Esophagus mucosa (tissue), 1 donor: ENCODE data around the gene GPR68. TPM values are rescaled to one million over a fixed set of nuclear protein-coding genes. Genes with fewer than 3 reads are reported as not detected.
"Not testable (repeated sequence)": the region's sequence is repeated elsewhere in the genome, so short reads cannot be mapped to it uniquely, and the experiment has no call there.

ENCODE experiments used
- ATAC-seq: fragments of 200-7000 bp; cut with Tn5 transposase; one replicate; pipeline ENCODE4 v1.9.1; 2020
- total RNA-seq: library from RNA; stranded (reverse); gene quantifications from one replicate; pipeline ENCODE4 v1.2.4, GENCODE V29; 2023
- donor health status: DM: yes; HTN: yes; CAD: no.

The GPR68 gene
- total RNA-seq, 1 donor from 2014 or later = 11.6 TPM

DNA sequence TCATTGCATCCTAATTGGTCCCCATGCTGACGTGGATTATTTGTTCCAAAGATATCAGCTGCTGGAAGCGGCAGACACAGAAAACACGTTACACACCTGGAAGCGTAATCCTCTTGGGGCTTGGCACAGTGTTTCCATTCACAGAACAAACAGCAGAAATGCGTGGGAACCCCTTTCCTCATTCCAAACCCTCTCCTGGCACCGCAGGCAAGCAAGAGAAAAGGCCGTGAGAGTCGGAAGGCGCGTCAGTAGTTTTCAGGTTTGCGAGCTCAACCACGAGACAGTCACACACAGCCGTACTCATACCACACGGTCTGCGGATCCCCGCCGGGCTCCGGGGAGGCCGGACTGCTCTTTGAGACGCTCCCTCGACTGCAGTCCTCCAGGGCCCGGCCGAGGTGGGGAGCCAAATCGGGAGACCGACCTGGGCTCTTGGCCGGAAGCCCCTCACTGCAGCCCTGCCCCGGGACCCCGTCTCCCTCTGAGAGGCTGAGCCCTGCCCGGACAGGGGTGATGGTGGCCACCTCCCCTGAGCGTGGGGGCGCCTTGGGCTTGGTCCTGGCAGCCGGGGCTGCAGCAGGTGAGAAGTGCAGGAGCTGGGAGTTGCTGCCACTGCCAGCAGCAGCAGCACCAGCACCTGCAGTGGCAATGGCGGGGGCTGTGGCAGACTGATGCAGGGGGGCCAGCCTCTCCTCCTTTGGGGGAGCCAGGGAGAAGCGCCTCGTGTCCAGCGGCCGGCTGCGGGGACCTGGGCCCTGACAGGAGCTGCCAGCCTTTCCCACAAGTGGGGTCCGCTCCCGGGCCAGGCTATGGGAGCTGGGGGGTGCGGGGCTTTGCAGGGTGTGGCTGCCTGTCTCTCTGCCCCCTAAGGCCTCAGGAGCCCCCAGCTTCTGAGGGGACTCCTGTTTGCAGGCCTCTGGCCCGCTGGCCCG lies 28.1 kb upstream of the GPR68 start:
- peak; percentile 30 for ATAC-seq

- no peak for ATAC-seq
Observed at GRCh38 chr14:91271639-91272038, 27.1 kb upstream of the GPR68 start.

DNA sequence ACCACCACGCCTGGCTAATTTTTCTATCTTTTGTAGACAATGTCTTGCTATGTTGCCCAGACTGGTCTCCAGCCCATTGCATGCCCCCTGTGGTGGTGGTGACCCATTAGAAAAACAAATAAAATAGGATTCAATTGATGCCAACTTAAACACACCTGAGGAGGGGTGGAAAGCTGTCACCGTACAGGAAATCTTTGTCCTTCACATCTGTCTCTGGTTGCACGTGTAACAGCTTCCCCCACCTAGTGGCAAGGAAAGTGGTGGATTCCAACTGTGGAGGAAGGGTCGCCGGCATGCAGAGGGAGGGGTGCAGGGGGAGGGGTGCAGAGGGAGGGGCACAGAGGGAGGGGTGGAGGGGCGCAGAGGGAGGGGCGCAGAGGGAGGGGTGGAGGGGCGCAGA lies 26.1 kb upstream of the GPR68 start:
- ATAC-seq = no peak

GRCh38 chr14:91270188-91270587 lies 25.7 kb upstream of the GPR68 start:
- no peak for ATAC-seq

DNA sequence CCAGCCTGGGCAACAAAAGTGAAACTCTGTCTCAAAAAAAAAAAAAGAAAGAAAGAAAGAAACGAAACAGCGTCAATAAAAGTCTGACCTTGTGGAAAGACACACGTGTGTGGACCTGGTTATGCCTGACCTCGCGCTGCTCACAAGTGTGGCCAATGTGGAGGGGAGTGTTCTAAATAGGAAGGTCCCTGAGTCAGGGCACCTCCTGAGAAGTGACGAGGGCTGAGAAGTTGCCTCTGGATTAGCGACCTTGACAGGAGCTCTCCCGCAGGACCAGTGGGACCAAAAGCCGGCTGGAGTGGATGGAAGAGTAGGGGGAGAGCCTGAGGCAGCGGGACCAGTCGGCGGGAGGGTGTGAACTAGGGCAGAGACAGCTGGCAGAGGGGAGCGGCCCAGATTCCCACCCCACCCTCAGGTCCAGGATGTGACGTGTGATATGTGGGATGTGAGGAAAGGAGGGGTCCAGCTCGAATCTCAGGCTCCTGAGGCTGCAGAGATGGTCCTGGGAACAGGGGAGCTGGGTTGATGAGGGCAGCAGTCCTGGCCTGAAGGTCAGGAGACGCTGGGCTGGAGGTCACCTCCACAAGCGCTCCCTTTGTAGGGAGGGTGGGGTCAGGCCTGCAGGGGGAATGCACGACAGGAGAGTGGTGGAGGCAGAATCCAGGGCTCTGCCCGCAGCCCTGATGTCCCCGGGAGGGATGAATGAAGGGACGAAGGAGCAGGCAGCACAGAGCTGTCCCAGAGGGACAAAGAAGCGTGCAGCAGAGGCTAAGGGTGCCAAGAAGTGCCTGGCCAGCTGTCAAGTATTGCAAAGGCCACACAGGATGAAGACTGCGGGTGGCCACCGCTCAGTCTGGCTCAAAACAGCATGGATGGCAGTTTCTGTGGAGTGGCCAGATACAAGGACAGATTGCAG lies 24.8 kb upstream of the GPR68 start:
- no peak for ATAC-seq

DNA sequence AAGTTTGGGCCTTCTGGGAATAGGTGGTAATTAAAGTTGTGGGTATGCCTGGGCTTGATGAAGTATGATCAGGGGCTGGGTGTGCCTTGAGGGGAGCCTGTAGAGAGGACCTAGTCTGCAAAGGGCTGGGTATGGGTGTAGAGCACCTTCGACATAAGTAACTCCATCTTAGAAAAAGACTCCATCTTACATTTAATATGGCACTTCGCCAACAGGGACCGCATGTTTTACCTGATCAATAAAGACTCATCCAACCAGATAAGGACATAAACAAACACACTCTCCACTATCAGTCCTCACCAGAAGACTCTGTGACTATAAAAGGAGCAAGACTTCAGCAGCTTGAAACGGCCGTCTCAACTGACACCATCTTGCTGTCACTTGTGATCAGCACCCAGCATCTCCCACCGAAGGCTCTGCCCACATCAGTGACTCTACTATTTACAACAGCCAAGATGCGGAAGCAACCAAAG lies 23.5 kb upstream of the GPR68 start:
- no peak for ATAC-seq

DNA sequence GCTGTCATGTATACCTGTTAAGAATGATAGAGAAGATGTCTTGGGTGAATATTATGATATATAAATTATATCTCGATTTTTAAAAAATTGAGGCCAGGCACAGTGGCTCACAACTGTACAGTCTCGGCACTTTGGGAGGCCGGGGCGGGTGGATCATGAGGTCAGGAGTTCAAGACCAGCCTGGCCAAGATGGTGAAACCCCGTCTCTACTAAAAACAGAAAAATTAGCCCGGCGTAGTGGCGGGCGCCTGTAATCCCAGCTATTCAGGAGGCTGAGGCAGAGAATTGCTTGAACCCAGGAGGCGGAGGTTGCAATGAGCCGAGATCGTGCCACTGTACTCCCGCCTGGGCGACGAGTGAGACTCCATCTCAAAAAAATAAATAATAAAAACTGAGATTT lies 21.8 kb upstream of the GPR68 start:
- ATAC-seq = not testable (repeated sequence)

GRCh38 chr14:91265404-91265803 lies 20.9 kb upstream of the GPR68 start:
- ATAC-seq = peak; percentile 63

DNA sequence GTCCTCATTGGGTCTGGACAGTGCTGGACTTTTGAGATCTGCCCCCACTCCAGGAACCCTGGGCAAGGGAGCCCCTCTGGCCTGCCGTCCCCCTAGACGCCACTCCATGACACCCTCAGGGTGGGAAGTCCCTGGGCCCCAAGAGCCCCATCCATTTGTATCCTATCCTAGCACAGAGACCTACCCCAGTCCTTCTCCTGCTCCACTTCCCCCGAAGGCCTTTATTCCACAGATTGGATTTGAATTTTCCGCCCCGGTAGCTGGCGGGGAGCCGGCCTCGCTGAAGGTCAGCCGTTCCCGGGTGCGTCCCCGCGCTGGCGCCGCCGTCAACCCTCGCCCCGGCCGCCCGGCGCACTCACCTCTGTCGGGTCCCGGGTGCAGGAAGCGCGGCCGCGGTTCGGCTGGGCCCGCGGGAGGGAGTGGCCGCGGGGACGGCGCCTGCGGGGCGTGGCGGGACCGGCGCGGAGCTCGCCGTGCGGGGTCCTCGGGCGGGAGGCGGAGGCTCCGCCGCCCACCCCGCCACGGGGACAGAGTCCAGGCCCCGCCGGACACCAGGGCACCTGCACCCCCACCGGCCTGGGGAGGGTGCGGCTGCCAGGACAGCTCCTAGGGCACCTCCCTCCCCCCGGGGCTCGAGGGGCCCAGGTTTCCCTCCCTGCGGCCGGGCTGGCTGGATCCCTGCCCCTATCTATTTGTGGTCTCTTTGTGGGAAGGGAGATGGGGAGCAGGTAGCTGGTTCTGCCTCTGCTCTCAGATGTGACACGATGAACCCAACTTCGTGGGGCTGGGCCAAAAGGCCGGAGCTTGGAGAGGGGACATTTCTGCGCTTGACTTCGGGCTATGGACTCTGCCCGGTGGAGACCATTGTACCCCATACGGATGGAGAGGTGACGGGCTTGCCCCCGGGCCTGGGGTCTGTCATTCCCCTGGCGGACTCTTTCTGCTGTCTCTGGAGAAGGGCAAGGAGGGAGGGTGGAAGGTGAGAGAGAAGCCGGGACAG lies 19.9 kb upstream of the GPR68 start:
- ATAC-seq = peak; percentile 55

DNA sequence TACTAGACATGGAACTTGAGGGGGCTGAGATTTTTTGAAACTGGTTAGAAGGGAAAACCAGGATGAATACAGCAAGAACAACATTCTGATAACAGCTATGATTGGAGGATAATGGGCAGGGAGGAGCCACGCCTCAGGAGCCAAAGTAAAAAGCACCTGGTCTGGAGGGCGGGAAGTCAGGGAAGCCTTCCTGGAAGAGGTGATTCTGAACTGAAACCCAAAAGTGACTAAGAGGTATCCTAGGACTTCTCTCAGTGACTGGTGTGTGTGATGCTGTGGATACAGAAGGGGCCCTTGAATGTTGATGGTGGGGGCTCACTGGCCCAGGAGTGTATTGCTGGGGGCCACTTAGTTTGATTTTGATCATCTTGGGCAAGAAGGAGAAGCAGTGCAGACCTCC lies 18.8 kb upstream of the GPR68 start:
- ATAC-seq = peak; percentile 16

DNA sequence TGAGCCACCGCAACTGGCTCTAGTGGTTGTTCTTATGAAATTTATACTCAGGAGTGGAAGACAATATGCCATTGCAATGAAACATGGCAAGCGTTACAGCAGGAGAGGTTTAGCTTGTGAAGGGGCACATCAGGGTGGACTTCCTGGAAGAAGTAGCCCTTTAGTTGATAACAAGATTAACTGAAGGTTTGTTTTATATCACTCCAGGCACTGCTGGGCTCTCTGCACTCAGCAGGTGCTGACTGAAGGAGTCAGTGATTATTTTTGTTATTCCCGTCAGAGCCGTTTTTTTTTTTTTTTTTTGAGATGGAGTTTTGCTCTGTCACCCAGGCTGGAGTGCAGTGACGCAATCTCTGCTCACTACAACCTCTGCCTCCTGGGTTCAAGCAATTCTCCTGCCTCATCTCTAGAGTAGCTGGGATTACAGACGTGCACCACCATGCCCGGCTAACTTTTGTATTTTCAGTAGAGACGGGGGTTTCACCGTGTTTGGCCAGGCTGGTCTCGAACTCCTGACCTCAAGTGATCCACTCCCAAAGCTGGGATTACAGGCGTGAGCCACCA lies 17.6 kb upstream of the GPR68 start:
- ATAC-seq = no peak

- ATAC-seq = no peak
Observed at GRCh38 chr14:91261115-91261514, 16.6 kb upstream of the GPR68 start.

- no peak for ATAC-seq
Observed at GRCh38 chr14:91258876-91259275, 14.4 kb upstream of the GPR68 start.

DNA sequence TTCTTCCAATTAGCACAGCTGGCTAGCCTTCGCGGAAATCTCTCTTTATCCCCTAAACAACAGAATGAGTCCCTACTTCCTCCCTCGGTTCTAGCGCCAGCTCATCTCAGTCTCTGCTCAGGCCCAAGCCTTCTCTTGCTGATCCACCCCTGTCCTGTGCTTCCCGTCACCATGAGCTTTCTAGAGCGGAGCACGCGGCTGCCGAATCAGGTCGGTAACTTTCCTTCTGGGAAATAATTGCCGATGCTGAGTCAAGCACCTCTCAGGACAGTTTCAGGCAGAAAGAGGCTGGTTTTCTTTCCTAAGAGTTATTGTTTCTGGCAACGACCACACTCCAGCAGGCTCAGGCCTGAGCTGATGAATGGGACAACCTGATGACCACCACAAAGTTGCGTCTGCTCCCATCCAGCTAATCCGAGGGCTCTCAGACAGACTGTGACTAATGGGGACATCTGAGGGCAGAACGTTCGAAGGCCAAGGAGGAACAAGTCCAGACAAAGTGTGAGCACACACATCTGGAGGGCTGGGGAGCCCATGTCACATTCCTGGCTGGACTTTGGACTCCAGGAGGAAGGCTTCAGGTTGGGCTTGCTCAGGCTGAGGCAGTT lies 13.6 kb upstream of the GPR68 start:
- ATAC-seq = peak; percentile 78

GRCh38 chr14:91257328-91258010 lies 13.0 kb upstream of the GPR68 start:
- peak; percentile 7 for ATAC-seq

DNA sequence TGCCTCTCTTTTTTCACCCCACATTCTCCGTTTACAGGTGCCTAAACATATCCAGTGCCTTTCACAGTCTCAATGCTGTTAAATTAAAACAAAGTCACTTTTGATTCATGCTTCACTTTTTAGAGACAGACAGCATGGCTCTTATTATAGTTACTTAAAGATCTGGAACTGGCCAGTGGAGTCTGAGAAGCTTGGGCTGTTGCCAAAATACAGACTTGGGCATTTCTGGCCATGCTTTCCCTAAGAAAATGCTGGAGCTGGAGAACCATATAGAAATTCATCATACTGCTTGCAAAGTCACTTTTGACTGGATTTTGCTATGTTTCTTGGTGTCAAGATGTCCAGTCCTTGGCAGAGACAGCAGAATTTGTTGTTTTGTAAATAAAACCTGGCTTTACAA lies 12.2 kb upstream of the GPR68 start:
- no peak for ATAC-seq

- ATAC-seq = no peak
Observed at GRCh38 chr14:91255026-91255695, 10.7 kb upstream of the GPR68 start.

- no peak for ATAC-seq
Observed at GRCh38 chr14:91254461-91254860, 10.0 kb upstream of the GPR68 start.

DNA sequence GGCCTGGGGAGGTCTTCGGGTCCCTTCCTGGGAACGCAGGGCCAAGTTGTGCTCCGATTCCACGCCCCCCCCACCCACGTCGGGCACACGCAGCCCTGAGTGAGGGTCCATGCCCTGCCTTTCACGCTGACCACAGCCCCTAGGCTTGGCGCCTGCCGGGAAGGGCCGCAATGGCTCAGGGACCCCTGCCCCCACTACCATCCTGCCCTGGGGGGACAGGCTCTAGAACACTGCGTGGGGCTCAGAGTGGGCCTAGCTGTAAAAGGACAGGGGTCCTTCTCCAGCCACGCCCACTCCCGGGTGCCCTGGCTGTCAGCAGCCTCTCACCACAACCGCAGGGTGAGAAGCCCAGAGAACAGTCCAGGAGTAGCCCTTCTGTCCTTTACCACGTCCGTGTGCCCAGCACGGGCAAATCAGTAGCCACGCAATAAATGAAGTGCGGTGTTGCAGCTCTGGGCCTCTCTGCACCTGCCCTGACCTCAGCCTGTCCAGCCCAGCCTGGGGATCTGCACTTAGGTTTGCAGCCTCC lies 9.4 kb upstream of the GPR68 start:
- ATAC-seq = no peak
